GM19328 (cell line): Measurements from ENCODE around the gene TIMD4.
A peak's percentile ranks its signal among the peaks of the same experiment; 100 is the strongest.
"Not testable (repeated sequence)": the region's sequence is repeated elsewhere in the genome, so short reads cannot be mapped to it uniquely, and the experiment has no call there.

Experiments
- ATAC-seq: cut with Tn5 transposase; IDR thresholded peaks from one replicate; pipeline ENCODE4 v1.9.1; 2021; ENCODE audit warnings: mild to moderate bottlenecking, moderate library complexity; ENCODE audit not compliant: unreplicated experiment

Gene TIMD4

DNA sequence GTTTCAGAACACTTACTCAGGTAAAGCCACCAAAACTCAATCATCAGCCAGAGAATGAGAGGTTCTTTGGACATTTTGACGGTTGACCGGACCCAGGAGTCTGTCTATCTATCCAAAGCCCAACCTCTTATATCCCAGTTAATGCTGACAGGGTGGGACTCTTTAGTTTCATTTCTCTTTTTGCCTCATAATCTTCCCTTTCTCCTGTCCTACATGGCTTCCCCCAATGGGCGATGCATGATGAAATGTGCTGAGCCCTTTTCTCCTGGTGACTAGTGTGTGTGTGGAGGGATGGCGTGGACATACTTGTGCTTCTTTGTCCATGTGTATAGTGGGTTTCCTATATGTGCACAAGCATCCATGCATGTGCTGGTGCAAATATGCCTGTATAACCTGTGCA is at the start of gene TIMD4:
TIMD4 (minus strand) TSS at position 102 of the 400 bp plus-strand sequence; CDS start at position 74, 28 bp downstream.
- no peak for ATAC-seq

DNA sequence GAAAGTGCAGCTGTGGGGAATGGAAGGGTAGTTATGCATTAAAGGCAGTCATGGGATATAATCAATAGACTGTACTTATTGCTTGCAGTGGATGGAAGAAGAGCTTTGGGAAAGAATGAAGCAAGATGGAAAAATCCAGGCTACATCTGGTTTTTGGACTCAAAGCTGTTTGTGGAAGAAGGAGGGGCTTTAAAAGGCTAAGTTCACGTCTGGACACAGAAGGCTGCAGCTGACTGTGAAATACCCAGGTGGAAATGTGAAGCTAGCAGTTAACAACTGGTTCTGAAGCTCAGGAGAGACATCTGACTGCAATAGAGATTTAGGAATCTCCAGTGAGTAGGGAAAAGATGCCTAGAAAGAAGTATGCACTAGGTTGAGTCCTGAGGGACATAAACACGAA is 43.2 kb upstream of the TIMD4 start:
- ATAC-seq = no peak

DNA sequence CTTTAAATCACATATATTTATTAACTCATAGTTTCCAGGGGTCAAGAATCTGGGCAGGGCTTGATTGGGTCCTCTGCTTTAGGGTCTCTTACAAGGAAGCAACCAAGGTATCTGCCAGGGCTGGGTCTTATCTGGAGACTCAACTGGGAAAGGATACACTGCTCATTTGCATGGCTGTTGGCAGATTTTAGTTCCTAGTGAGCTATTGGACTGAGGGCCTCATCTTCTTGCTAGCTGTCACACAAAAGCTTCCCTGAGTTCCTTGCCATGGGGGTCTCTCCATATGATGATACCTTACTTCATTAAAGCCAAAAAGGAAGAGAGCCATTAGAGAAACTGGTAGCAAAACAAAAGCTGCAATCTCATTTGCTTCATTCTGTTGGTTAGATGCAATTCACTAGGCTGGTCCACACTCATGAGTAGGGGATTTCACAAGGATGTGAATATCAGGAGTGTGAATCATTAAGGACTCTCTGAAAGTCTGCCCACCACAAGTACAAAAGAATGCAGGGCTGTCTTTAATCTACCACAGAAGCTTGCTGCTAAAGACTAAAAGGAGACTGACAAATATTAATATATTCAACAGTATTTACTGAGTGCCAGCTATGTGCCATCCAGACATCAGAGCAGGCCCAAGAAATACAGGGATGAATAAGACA is 42.0 kb upstream of the TIMD4 start:
- no peak for ATAC-seq

DNA sequence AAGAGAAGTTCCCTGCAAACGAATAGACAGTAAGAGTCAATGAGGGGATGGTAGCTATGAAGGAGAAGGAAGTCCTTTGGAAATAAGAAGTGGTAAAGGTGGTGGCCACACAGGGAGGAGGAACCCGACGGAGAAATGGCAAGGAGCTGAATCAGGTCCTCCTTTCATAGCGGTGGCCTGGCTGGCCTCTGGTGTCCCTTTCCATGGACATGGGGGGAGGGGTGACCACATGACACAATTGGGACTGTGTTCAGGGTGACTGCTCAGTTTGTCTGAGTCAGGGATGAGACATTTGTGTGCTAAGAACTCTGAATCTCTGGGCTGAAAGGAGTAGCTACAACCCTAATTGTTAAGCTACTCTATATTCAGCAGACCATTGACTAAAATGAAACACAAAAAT is 28.7 kb upstream of the TIMD4 start:
- no peak for ATAC-seq

DNA sequence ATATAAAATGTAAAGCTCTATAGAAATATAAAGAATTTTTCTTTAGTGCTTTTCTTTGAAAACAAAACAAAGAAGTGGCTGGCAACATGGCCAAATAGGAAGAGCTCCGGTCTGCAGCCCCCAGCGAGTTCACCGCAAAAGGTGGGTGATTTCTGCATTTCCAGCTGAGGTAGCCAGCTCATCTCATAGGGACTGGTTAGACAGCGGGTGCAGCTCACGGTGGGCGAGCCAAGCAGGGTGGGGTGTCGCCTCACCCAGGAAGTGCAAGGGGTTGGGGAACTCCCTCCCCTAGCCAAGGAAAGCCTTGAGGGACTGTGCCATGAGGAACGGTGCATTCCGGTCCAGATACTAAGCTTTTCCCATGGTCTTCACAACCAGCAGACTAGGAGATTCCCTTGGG is 21.0 kb upstream of the TIMD4 start:
- no peak for ATAC-seq

DNA sequence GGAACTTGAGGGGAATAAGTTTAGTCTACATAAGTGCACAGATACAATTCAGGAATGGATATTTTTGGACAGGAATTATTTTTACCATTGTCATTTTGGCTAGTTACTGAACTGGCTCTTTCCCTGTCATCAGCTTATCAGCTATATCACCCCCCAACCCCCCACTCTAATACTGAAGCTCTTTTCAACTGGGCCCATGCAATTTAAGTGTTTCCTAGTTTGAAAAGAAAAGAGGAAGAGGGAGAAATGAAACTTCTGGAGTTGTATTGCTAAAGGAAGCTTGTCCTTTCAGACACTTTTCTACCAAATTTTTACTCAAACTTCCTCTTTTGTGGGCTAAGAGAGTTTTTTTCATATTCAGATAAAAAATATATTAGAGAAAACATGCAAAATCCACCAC is 18.5 kb upstream of the TIMD4 start:
- no peak for ATAC-seq

DNA sequence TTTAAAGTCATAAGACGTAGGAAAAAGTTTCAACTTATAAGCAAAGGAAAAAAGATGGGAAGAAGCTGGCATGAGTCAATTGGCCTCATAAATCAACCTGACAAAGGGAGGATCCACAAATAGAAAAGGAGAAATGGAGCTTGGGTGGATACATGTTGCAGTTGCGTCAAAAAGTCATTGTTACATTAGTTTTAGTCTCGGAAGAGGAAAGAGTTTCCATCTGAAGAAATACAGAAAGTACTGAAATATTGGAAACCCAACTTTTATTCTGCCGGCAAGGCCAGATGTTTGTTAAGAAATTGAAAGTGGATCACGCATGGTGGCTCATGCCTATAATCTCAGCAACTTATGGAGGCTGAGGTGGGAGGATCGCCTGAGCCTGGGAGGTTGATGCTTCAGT is 11.3 kb upstream of the TIMD4 start:
- no peak for ATAC-seq

DNA sequence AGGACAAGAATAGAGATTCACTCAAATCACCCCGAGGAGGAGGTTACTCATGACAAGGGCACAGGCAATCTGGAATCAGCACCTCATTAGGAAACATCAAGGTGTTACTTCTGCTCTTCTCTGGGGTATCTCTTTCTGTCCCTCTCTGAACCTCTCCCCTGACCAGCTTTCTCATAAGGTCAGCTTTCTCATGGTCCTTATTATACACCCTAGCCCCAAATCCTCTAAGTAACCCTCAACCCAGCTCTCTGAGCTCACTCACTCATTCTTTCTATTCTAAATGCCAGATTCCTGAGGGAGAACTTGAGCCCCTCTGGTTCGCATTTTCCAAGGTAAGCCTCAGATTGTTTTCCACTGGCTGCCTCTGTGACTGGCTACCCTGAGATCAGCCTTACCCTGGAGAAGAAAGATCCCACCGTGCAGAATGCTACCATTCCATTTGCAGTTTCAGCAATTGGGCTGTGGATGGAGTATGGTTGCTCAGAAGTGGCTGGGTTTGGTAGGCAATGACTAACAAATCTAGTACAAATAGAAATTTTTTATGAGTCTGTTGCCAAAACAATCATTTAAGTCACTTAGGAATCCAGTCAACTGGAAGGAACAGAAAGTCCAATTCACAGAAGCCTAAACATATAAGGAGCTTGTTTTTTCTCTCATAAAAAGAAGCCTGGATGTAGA is 9.0 kb upstream of the TIMD4 start:
- no peak for ATAC-seq

DNA sequence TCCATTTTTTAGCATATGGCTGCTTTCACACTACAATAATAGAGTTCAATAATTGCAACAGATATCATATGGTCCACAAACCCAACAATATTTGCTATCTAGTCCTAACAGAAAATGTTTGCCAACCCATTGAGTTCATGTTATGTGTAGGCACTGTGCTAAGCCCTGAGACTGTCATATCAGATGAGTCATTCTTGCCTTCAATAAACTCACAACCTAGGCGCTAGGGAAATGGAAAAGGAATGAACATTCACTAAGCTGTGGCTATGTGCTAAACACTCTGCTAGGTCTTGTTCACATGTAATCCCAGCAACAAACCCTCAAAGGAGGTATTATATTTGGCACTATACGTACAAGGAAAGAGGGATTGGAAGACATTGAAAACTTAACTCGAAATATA is 8.4 kb upstream of the TIMD4 start:
- no peak for ATAC-seq

DNA sequence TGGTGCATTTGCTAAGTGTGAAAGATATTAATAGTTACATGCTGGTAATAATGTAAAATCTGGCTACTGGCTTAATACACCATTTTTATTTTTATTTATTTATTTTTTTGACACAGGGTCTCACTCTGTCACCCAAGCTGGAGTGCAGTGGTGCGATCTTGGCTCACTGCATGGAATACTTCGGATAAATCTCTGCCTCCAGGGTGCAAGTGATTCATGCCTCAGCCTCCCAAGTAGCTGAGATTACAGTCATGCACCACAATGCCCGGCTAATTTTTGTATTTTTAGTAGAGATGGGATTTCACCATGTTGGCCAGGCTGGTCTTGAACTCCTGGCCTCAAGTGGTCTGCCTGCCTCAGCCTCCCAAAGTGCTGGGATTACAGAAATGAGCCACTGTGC is 4.4 kb upstream of the TIMD4 start:
- ATAC-seq = not testable (repeated sequence)

DNA sequence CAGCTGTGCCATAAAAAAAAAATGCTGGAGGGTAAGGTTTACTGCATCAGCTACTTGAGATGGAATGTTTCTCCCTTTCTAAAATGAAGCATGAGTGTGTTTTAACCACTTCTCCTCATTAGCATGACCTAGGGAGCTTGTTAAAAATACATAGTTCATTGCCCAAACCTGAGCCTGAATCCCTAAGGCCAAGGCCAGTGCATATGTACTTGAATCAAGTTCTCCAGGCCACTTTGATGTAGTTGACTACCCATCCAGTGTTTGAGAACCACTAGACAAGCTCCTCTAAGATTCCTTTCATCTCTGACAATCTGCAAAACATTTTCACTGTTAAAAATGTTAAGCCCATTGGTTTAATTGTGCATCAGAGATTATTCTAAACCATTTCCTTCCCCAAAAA is 6.7 kb downstream of the TIMD4 start:
- no peak for ATAC-seq

DNA sequence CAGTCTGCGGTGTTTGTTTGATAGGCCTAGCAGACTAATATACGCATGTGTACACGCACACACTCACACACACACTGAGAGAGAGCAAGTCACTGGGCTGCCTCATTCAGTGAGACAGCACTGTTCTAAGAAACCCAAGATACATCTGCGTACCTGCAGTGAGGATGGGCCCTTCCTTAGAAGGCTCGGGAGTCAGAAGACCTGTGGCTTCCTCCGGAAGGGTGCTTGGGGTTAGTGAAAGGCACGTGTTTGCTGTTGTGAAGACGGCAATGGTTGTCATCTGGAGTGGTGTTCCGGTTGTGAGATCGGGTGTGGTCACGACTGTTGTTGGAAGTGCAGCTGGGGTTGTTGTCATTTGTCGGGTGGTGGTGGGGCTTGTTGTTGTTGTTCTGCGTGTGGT is 11.7 kb downstream of the TIMD4 start:
- no peak for ATAC-seq

DNA sequence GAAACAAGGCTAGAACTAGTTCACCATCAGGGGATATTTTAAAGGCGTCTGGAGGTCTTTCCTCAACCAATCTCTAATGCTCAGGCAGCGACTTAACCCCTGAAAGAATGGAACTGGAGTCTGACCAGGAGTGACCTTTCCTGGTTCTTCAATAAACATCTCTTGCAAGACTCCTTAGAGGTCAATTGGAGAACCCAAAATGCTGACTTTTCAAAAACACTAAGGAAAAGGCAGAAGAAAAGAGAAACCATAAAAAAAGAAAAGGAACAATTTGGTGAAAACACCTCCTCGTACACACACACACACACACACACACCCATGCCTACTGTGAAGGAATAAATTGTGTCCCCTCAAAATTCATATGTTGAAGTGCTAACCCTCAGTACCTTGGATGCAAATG is 12.3 kb downstream of the TIMD4 start:
- no peak for ATAC-seq

DNA sequence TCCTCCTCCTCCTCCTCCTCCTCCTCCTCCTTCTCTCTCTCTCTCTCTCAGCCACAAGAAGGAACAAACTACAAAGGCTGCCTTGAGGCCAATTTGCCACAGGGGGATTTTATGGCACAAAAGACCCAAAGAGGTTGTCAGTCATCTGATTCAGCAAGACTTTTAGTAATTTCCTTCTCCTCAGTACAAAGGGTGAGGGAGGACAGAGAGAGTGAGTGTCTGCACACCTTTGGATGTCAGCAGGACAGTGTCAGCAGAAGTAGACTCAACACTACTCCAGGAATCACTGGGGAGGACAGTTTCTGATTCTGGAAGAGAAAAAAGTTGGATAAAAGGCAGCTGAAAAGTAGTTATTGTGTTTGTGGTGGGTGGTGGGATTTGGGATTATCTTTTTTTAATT is 13.6 kb downstream of the TIMD4 start:
- ATAC-seq = no peak

DNA sequence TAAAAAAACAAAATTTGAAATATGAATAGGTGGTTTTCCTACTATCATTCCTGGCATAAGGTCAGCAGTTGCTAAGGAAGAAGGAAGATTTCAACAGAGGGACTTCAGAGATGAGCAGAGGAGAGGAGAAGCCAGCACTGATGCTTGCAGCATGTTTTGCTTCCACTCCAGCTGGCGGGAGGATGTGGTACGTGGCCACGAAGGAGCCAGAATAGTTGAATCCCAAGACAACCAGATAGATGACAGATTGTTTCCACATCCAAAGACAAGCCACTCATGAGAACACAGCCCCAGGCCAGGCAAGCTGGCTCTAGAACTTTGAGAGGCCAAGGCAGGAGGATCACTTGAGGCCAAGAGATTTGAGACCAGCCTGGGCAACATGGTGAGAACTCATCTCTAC is 15.1 kb downstream of the TIMD4 start:
- no peak for ATAC-seq

DNA sequence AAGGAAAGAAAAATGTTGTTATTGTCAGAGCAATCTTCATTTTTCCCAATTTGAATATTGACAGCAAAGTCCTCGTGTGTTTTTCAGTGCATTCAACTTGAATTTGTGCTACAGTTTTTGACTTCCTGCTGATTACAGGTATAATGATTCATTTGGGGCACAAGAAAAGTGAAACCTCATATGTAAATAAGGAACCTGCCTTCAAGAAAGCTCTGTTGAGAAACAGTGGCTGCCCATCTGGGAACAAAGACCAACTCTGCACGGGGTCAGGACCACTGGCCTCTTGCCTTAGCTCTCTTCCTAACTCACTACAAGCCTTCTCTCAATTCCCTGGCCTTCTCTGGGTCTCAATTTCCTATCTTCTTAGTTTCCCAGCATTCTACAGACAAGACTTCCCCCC is 21.0 kb downstream of the TIMD4 start:
- peak; percentile 87 for ATAC-seq

DNA sequence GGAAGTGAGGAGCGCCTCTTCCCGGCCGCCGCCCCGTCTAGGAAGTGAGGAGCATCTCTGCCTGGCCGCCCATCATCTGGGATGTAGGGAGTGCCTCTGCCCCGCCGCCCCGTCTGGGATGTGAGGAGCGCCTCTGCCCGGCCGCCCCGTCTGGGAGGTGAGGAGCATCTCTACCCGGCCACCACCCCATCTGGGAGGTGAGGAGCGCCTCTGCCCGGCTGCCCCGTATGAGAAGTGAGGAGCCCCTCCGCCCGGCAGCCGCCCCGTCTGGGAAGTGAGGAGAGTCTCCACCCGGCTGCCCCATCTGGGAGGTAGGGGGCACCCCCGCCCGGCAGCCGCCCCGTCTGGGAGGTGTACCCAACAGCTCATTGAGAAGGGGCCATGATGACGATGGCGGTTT is 22.6 kb downstream of the TIMD4 start:
- ATAC-seq = not testable (repeated sequence)

DNA sequence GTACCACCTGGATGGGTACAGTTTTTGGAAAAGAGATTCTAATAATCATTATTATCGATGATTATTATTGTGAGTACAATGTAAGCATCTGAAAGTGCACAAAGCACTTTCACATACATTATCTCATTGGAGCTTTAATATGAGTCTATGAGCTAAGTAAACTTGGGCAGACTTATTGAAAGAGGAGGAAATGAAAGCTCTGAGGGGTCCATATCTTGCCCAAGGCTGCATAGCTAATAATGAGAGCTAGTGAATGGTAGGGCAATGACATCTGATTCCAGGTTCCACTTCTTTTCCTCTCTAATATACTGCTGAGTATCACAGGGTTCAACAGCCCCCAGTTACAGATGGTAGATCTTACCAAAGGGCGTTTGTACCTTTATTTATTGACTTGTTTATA is 26.1 kb downstream of the TIMD4 start:
- ATAC-seq = no peak

DNA sequence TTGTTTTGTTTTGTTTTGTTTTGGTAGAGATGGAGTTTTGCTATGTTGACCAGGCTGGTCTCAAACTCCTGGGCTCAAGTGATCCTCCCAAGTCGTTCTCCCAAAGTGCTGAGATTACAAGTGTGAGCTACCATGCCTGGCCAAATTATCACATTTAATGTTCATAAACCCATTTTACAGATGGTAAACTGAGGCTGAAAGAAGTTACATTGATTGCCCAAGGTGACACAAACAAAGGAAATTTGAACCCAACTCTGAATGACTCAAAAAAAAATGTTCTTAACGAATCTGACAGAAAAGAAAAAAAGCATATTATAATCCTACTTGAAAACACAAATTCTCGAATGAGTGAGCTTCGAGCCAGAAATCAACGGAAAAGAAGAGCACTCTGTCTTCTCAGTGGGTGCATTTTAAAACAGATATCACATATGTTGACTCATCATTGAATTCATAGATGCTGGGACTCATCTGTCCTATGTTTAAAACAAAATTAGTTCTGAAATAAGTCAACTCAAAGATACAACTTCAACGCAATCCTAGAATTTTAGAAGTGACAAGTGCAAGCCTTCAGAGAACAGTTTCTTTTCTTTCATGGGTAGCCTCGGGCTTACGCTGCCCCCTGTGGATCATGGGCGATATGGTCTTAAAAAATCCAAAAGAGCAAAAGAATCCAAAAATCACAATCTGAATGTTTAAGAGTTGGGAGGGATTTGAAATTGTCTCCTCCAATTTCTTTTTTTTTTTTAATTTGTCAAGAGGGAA is 28.4 kb downstream of the TIMD4 start:
- ATAC-seq = no peak

DNA sequence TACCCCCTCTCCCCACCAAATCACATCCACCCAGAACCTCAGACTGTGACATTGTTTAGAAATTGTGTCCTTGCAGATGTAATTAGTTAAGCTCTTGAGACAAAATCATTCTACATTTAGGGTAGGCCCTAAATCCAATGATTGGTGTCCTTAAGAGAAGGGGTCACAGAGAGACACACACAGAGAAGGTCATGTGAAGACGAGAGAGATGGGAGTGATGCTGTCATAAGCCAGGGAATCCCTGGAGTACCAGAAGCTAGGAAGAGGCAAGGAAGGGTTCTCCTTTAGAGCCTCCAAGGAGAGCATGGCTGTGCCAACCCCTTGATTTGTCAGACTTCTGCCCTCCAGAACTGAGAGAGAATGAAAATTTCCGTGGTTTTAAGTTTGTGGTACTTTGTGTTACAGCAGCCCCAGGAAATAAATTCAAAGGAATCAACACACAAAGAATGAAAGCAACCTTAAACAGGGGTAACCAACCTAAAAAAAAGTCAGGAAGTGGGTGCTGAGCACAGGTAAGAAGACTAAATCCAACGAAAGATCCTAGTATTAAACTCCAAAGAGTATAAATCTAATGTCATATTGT is 33.6 kb downstream of the TIMD4 start:
- no peak for ATAC-seq

DNA sequence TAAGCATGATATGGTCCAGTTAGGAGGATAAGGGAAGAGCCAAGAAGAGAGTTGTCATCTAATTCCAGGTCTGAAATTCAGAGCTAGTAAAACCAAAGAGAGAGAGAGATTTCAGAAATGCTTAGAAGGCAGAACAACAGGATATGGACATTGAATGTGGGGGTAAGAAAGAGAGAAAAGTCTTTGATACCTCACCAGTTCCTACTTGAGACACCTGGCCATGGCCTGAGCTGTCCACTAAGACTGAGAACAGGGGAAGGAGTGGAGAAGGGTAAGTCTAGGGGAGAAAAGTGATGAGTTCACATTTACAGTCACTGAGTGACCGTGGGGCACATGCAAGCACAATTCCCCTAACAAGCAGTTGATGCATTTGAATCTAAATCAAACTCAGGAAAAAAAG is 35.5 kb downstream of the TIMD4 start:
- no peak for ATAC-seq

DNA sequence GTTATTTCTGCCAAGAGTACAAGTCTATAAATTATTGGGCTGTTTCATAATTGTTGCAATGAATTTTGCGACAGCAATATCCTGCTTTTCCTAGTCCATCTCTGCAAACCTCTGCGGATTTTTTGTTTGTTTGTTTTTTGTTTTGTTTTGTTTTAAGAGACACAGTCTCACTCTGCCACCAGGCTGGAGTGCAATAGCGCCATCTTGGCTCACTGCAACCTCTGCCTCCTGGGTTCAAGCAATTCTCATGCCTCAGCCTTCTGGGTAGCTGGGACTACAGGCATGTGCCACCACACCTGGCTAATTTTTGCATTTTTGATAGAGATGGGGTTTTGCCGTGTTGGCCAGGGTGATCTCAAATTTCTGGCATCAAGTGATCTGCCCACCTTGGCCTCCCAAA is 37.3 kb downstream of the TIMD4 start:
- not testable (repeated sequence) for ATAC-seq
